HG03097 (cell line): ENCODE results near the gene ZNF626.
"Not testable (repeated sequence)": the region's sequence is repeated elsewhere in the genome, so short reads cannot be mapped to it uniquely, and the experiment has no call there.

Source experiments
- ATAC-seq: cut with Tn5 transposase; IDR thresholded peaks from one replicate; pipeline ENCODE4 v1.9.1; 2021; ENCODE audit not compliant: unreplicated experiment, low FRiP score

Gene ZNF626

GRCh38 chr19:20661150-20661819 is at the start of gene ZNF626:
ZNF626 (minus strand) TSS chr19:20661571; CDS start chr19:20661446, 125 bp downstream.
- peak; percentile 81 for ATAC-seq

- no peak for ATAC-seq
Observed at GRCh38 chr19:20669263-20669662, 7.9 kb upstream of the ZNF626 start.

- ATAC-seq = no peak
Observed at GRCh38 chr19:20667281-20667680, 5.9 kb upstream of the ZNF626 start.

- no peak for ATAC-seq
Observed at GRCh38 chr19:20664901-20665781, 3.8 kb upstream of the ZNF626 start.

- ATAC-seq = not testable (repeated sequence)
Observed at GRCh38 chr19:20664475-20664874, 3.1 kb upstream of the ZNF626 start.

GRCh38 chr19:20662421-20663105 is 1.2 kb upstream of the ZNF626 start:
- ATAC-seq = no peak

GRCh38 chr19:20660473-20661140 is 764 bp downstream of the ZNF626 start:
- no peak for ATAC-seq

- ATAC-seq = no peak
Observed at GRCh38 chr19:20640545-20640944, 20.8 kb downstream of the ZNF626 start.

- no peak for ATAC-seq
Observed at GRCh38 chr19:20640023-20640422, 21.3 kb downstream of the ZNF626 start.

- ATAC-seq = not testable (repeated sequence)
Observed at GRCh38 chr19:20624560-20624959, 36.8 kb downstream of the ZNF626 start.

- no peak for ATAC-seq
Observed at GRCh38 chr19:20616071-20616470, 45.3 kb downstream of the ZNF626 start.

GRCh38 chr19:20614971-20615370 is 46.4 kb downstream of the ZNF626 start:
- ATAC-seq = not testable (repeated sequence)

- no peak for ATAC-seq
Observed at GRCh38 chr19:20612711-20613316, 48.6 kb downstream of the ZNF626 start.

- no peak for ATAC-seq
Observed at GRCh38 chr19:20611866-20612265, 49.5 kb downstream of the ZNF626 start.

GRCh38 chr19:20607943-20608342 is 53.4 kb downstream of the ZNF626 start:
- no peak for ATAC-seq
